B cell (primary cell): Measurements from ENCODE around the gene C3orf18.

Source experiments
- EZH2 ChIP-seq: IDR thresholded peaks from 2 replicates; pipeline ENCODE4 v1.6.1; 2012; ENCODE audit warnings: borderline replicate concordance, low read depth, mild to moderate bottlenecking, moderate library complexity, low read length; ENCODE audit not compliant: insufficient read depth, poor library complexity, severe bottlenecking
- TF ChIP-seq, protein P1 (sequence below): fragments of 200-600 bp; IDR thresholded peaks from one replicate; pipeline ENCODE4 v1.8.0; 2022; ENCODE audit warnings: antibody characterized with exemption, mild to moderate bottlenecking

DNA sequence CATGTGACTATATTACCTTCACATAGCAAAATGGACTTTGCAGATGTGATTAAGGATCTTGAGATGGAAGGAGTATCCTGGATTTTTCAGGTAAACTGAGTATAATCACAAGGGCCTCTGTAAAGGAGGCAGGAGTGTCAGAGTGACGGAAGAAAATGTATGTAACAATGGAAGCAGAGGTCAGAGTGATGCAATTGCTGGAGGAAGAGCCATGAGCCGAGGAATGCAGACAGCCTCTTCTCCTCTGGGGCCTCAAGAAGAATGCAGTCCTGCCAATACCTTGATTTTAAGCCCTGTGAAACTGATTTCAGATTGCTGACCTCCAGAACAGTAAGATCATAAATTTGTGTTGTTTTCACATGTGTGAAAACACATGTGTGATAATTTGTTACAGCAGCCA, 16.8 kb upstream of the C3orf18 start:
- no peak for TF ChIP-seq EZH2
- TF ChIP-seq, protein P1, sequence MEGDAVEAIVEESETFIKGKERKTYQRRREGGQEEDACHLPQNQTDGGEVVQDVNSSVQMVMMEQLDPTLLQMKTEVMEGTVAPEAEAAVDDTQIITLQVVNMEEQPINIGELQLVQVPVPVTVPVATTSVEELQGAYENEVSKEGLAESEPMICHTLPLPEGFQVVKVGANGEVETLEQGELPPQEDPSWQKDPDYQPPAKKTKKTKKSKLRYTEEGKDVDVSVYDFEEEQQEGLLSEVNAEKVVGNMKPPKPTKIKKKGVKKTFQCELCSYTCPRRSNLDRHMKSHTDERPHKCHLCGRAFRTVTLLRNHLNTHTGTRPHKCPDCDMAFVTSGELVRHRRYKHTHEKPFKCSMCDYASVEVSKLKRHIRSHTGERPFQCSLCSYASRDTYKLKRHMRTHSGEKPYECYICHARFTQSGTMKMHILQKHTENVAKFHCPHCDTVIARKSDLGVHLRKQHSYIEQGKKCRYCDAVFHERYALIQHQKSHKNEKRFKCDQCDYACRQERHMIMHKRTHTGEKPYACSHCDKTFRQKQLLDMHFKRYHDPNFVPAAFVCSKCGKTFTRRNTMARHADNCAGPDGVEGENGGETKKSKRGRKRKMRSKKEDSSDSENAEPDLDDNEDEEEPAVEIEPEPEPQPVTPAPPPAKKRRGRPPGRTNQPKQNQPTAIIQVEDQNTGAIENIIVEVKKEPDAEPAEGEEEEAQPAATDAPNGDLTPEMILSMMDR = no peak
